SU-DHL-6 (cell line): ENCODE measurements around the gene NUTM2F.

Source experiments
- H2AFZ ChIP-seq: fragments of 200-600 bp; sonication (generic); 2 replicates; pipeline ENCODE4 v1.6.1; 2014; ENCODE audit warnings: low read depth, mild to moderate bottlenecking, moderate library complexity, mixed read lengths, antibody characterized with exemption, low read length; ENCODE audit not compliant: severe bottlenecking
- H3F3A ChIP-seq: fragments of 200-600 bp; shearing (Covaris generic); 2 replicates; pipeline ENCODE4 v1.6.0; 2016; ENCODE audit warnings: antibody characterized with exemption, mild to moderate bottlenecking; ENCODE audit not compliant: insufficient read depth
- H3K27ac ChIP-seq: fragments of 200-600 bp; sonication (generic); 2 replicates; pipeline ENCODE4 v1.5.1; 2016; ENCODE audit warnings: low read depth, mild to moderate bottlenecking, low read length, moderate library complexity, mixed read lengths
- H3K27me3 ChIP-seq: fragments of 200-600 bp; sonication (generic), shearing (Covaris generic); 2 replicates; pipeline ENCODE4 v1.6.0; 2014; ENCODE audit warnings: mild to moderate bottlenecking, low read length
- H3K36me3 ChIP-seq: fragments of 200-600 bp; sonication (generic); 2 replicates; pipeline ENCODE4 v1.6.1; 2014; ENCODE audit warnings: mild to moderate bottlenecking, low read length, mixed read lengths
- H3K4me2 ChIP-seq: fragments of 300-600, 200-600 bp; shearing (Covaris generic), sonication (generic); 2 replicates; pipeline ENCODE4 v1.6.0; 2014; ENCODE audit warnings: low read length, low read depth, mild to moderate bottlenecking; ENCODE audit not compliant: poor library complexity, severe bottlenecking
- H3K4me3 ChIP-seq: fragments of 200-600 bp; sonication (generic); 2 replicates; pipeline ENCODE4 v1.5.1; 2014; ENCODE audit warnings: antibody characterized with exemption, low read length, mild to moderate bottlenecking, mixed read lengths; ENCODE audit not compliant: insufficient read depth, poor library complexity, severe bottlenecking
- H3K79me2 ChIP-seq: fragments of 200-600 bp; sonication (generic); 2 replicates; pipeline ENCODE4 v1.6.1; 2014; ENCODE audit warnings: mild to moderate bottlenecking, low read length, moderate library complexity; ENCODE audit not compliant: insufficient read depth
- H3K9ac ChIP-seq: fragments of 200-600 bp; sonication (generic); 2 replicates; pipeline ENCODE4 v1.7.0; 2014; ENCODE audit warnings: mild to moderate bottlenecking, low read length
- H3K9me2 ChIP-seq: fragments of 200-600 bp; sonication (generic); replicated peaks from 2 replicates; pipeline ENCODE4 v1.6.1; 2014; ENCODE audit warnings: low read length; ENCODE audit not compliant: insufficient read depth
- H3K9me3 ChIP-seq: fragments of 200-600 bp; sonication (generic); 2 replicates; pipeline ENCODE4 v1.6.1; 2014; ENCODE audit warnings: low read length, mixed read lengths; ENCODE audit not compliant: insufficient read depth
- H4K20me1 ChIP-seq: fragments of 200-600 bp; sonication (generic); 2 replicates; pipeline ENCODE4 v1.6.1; 2014; ENCODE audit warnings: low read depth, mild to moderate bottlenecking, antibody characterized with exemption, low read length, moderate library complexity, mixed read lengths
- CTCF ChIP-seq: fragments of 200-600 bp; sonication (generic); IDR thresholded peaks from one replicate; pipeline ENCODE4 v1.5.1; 2017; ENCODE audit warnings: antibody characterized with exemption, mild to moderate bottlenecking, low read length, moderate library complexity; ENCODE audit not compliant: insufficient read depth, poor library complexity, severe bottlenecking
- EZH2phosphoT487 ChIP-seq: fragments of 200-600 bp; sonication (generic), shearing (Covaris generic); conservative IDR thresholded peaks from 2 replicates; pipeline ENCODE4 v1.6.1; 2018; ENCODE audit warnings: mild to moderate bottlenecking, antibody characterized with exemption, low read length, moderate library complexity, mixed read lengths

Gene NUTM2F

GRCh38 chr9:94287877-94288513, 40.4 kb downstream of the NUTM2F start:
- Histone ChIP-seq H3K9me2 (no peaks in the 10 kb centered on the region), H4K20me1 (0 out of 2 replicates have a peak, but pooled peaks cover 2% of the 10 kb centered on the region), H3K79me2 (no peaks in the 10 kb centered on the region), H3K9me3 (no peaks in the 10 kb centered on the region), H3K36me3 (0 out of 2 replicates have a peak, but pooled peaks cover 3% of the 10 kb centered on the region), H3F3A (no peaks in the 10 kb centered on the region), H3K4me3 (no peak overlapping the region), H3K4me2 (no peak overlapping the region), H3K27ac (no peak overlapping the region), H3K27me3 (no peaks in the 10 kb centered on the region), H3K9ac (no peak overlapping the region), H2AFZ (no peak overlapping the region)
- TF ChIP-seq EZH2phosphoT487 (no peak), CTCF (no peak)

GRCh38 chr9:94286116-94286515, 42.3 kb downstream of the NUTM2F start:
- peaks cover 5% of the 10 kb centered on the region; the same call in 1 of the 2 replicates for H3K36me3 ChIP-seq
- no peaks in the 10 kb centered on the region for H3K27me3 ChIP-seq
- H3K79me2 ChIP-seq: no peaks in the 10 kb centered on the region
- no peak overlapping the region for H3K4me3 ChIP-seq
- H3F3A ChIP-seq: no peaks in the 10 kb centered on the region
- 0 out of 2 replicates have a peak, but pooled peaks cover 2% of the 10 kb centered on the region for H4K20me1 ChIP-seq
- TF ChIP-seq EZH2phosphoT487: no peak
- TF ChIP-seq CTCF: no peak
- no peak overlapping the region for H3K4me2 ChIP-seq
- H3K27ac ChIP-seq: no peak overlapping the region
- H3K9ac ChIP-seq: no peak overlapping the region
- no peaks in the 10 kb centered on the region for H3K9me2 ChIP-seq
- no peaks in the 10 kb centered on the region for H3K9me3 ChIP-seq
- H2AFZ ChIP-seq: no peak overlapping the region

GRCh38 chr9:94281101-94281500, 47.3 kb downstream of the NUTM2F start:
- Histone ChIP-seq H3K27ac (no peak overlapping the region), H3K9me3 (peaks cover 8% of the 10 kb centered on the region; the same call in 1 of the 2 replicates), H3K79me2 (peaks cover 12% of the 10 kb centered on the region; the same call in 1 of the 2 replicates), H3K9me2 (no peaks in the 10 kb centered on the region), H3K36me3 (peaks cover 19% of the 10 kb centered on the region), H3K4me2 (no peak overlapping the region), H4K20me1 (0 out of 2 replicates have a peak, but pooled peaks cover 2% of the 10 kb centered on the region), H3K9ac (no peak overlapping the region), H3K27me3 (no peaks in the 10 kb centered on the region), H3K4me3 (no peak overlapping the region), H3F3A (no peaks in the 10 kb centered on the region), H2AFZ (no peak overlapping the region)
- TF ChIP-seq EZH2phosphoT487 (no peak), CTCF (no peak)
